Neural cell (in vitro differentiated cells): ENCODE results near the gene KRT27. TPM values are rescaled to one million over a fixed set of nuclear protein-coding genes. Genes with fewer than 3 reads are reported as not detected.

Source experiments
- H2AFZ ChIP-seq: fragments of 200-600, 300-800 bp; sonication (generic), shearing (Covaris generic); 2 replicates; pipeline ENCODE4 v1.6.0; 2014; ENCODE audit warnings: low read depth, mild to moderate bottlenecking, antibody characterized with exemption, low read length, moderate library complexity
- H3F3A ChIP-seq: fragments of 200-600 bp; shearing (Covaris generic); 2 replicates; pipeline ENCODE4 v1.6.1; 2016; ENCODE audit warnings: mild to moderate bottlenecking, moderate library complexity, mixed read lengths, antibody characterized with exemption, low read length; ENCODE audit not compliant: insufficient read depth, poor library complexity, severe bottlenecking
- H3K27ac ChIP-seq: fragments of 200-600, 300-800 bp; sonication (generic), shearing (Covaris generic); 2 replicates; pipeline ENCODE4 v1.5.1; 2014; ENCODE audit warnings: mild to moderate bottlenecking, low read length, moderate library complexity
- H3K27me3 ChIP-seq: fragments of 300-800, 200-600 bp; sonication (generic), shearing (Covaris generic); 2 replicates; pipeline ENCODE4 v1.6.0; 2014; ENCODE audit warnings: mild to moderate bottlenecking, low read depth, low read length, moderate library complexity; ENCODE audit not compliant: insufficient read depth
- H3K36me3 ChIP-seq: fragments of 300-800, 200-600 bp; sonication (generic), shearing (Covaris generic); 2 replicates; pipeline ENCODE4 v1.5.1; 2014; ENCODE audit warnings: mild to moderate bottlenecking, antibody characterized with exemption, low read length, moderate library complexity; ENCODE audit not compliant: insufficient read depth
- H3K4me2 ChIP-seq: fragments of 300-800, 200-600 bp; sonication (generic), shearing (Covaris generic); 2 replicates; pipeline ENCODE4 v1.6.0; 2014; ENCODE audit warnings: mild to moderate bottlenecking, low read length
- H3K4me3 ChIP-seq: fragments of 300-800, 200-600 bp; sonication (generic), shearing (Covaris generic); 2 replicates; pipeline ENCODE4 v1.5.1; 2014; ENCODE audit warnings: mild to moderate bottlenecking, low read length, moderate library complexity
- H3K79me2 ChIP-seq: fragments of 200-600 bp; shearing (Covaris generic); replicated peaks from 2 replicates; pipeline ENCODE4 v1.6.0; 2014; ENCODE audit warnings: mild to moderate bottlenecking, low read length, moderate library complexity; ENCODE audit not compliant: insufficient read depth
- H3K9ac ChIP-seq: fragments of 300-800, 200-600 bp; sonication (generic), shearing (Covaris generic); 2 replicates; pipeline ENCODE4 v1.6.1; 2016; ENCODE audit warnings: mild to moderate bottlenecking, low read length, mixed read lengths
- H3K9me2 ChIP-seq: fragments of 200-600 bp; shearing (Covaris generic); 2 replicates; pipeline ENCODE4 v1.6.1; 2016; ENCODE audit warnings: mild to moderate bottlenecking, low read length, mixed read lengths; ENCODE audit not compliant: insufficient read depth
- H3K9me3 ChIP-seq: fragments of 200-600, 300-800 bp; sonication (generic), shearing (Covaris generic); 2 replicates; pipeline ENCODE4 v1.6.1; 2016; ENCODE audit warnings: mild to moderate bottlenecking, mixed run types, low read length, moderate library complexity, mixed read lengths
- H4K20me1 ChIP-seq: fragments of 200-600 bp; shearing (Covaris generic); 2 replicates; pipeline ENCODE4 v1.6.1; 2016; ENCODE audit warnings: mild to moderate bottlenecking, mixed run types; ENCODE audit not compliant: insufficient read depth
- EP300 ChIP-seq: fragments of 450-650 bp; conservative IDR thresholded peaks from 2 replicates; pipeline ENCODE4 v1.6.1; 2014; ENCODE audit warnings: antibody characterized with exemption, mild to moderate bottlenecking, moderate library complexity; ENCODE audit not compliant: poor library complexity, severe bottlenecking
- EZH2 ChIP-seq: fragments of 200-600, 300-800 bp; shearing (Covaris generic), sonication (generic); IDR thresholded peaks from 2 replicates; pipeline ENCODE4 v1.6.1; 2014; ENCODE audit warnings: antibody characterized with exemption, low read length, borderline replicate concordance, mild to moderate bottlenecking; ENCODE audit not compliant: insufficient read depth, poor library complexity, severe bottlenecking
- MXI1 ChIP-seq: fragments of 450-650 bp; conservative IDR thresholded peaks from 2 replicates; pipeline ENCODE4 v1.6.1; 2014; ENCODE audit warnings: antibody characterized with exemption, mild to moderate bottlenecking; ENCODE audit not compliant: poor library complexity, severe bottlenecking
- POLR2AphosphoS5 ChIP-seq: IDR thresholded peaks from 2 replicates; pipeline ENCODE4 v1.6.1; 2012
- RAD21 ChIP-seq: fragments of 450-650 bp; conservative IDR thresholded peaks from 2 replicates; pipeline ENCODE4 v1.6.1; 2014; ENCODE audit warnings: antibody characterized with exemption, mild to moderate bottlenecking, moderate library complexity
- SMC3 ChIP-seq: fragments of 450-650 bp; conservative IDR thresholded peaks from 2 replicates; pipeline ENCODE4 v1.6.1; 2014; ENCODE audit warnings: antibody characterized with exemption, mild to moderate bottlenecking, moderate library complexity; ENCODE audit not compliant: poor library complexity
- TAF1 ChIP-seq: IDR thresholded peaks from 2 replicates; pipeline ENCODE4 v1.6.1; 2012; ENCODE audit warnings: low read depth
- polyA plus RNA-seq: library from polyadenylated mRNA; depleted of rRNA; stranded (reverse); fragments of >200 nt; gene quantifications from 2 replicates; pipeline ENCODE4 v1.2.3, GENCODE V29; 2014
- TF ChIP-seq, protein P1 (sequence below): IDR thresholded peaks from 2 replicates; pipeline ENCODE4 v1.6.1; 2012; ENCODE audit warnings: borderline replicate concordance
- TF ChIP-seq, protein P2 (sequence below): fragments of 450-650 bp; IDR thresholded peaks from 2 replicates; pipeline ENCODE4 v1.5.1; 2014; ENCODE audit warnings: antibody characterized with exemption, mild to moderate bottlenecking, moderate library complexity; ENCODE audit not compliant: poor library complexity, severe bottlenecking

KRT27 gene
- polyA plus RNA-seq, 1 donor from 2014 or later, result not detected

DNA sequence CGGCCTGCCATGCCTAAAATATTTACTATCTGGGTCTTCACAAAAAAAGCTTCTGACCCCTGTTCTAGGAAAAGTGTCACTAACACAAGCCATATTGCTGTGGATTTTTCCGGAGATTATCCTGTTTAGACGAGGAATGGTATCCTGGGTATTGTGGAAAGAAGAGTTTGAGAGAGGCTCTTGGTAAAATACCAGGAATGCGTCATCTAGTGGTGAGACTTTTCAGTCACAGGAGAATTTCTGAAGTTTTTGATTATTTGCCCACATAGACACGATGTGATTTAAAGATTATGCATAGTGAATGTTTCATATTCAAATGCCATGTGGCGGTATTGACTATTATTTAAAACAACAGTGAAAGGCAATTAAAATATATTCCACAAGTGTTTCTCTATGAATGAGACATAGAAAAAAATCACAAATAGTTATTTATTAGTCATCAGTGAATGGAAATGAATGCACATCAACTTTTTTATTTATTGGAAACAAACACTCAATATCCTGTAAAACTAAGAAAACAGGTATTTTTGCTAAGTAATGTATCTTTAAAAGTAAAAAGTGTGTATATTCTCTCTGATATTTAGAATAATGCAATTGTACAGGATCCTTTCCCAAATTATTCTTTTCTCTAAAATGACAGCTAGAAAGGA lies 9.6 kb upstream of the KRT27 start:
- TF ChIP-seq, protein P1, sequence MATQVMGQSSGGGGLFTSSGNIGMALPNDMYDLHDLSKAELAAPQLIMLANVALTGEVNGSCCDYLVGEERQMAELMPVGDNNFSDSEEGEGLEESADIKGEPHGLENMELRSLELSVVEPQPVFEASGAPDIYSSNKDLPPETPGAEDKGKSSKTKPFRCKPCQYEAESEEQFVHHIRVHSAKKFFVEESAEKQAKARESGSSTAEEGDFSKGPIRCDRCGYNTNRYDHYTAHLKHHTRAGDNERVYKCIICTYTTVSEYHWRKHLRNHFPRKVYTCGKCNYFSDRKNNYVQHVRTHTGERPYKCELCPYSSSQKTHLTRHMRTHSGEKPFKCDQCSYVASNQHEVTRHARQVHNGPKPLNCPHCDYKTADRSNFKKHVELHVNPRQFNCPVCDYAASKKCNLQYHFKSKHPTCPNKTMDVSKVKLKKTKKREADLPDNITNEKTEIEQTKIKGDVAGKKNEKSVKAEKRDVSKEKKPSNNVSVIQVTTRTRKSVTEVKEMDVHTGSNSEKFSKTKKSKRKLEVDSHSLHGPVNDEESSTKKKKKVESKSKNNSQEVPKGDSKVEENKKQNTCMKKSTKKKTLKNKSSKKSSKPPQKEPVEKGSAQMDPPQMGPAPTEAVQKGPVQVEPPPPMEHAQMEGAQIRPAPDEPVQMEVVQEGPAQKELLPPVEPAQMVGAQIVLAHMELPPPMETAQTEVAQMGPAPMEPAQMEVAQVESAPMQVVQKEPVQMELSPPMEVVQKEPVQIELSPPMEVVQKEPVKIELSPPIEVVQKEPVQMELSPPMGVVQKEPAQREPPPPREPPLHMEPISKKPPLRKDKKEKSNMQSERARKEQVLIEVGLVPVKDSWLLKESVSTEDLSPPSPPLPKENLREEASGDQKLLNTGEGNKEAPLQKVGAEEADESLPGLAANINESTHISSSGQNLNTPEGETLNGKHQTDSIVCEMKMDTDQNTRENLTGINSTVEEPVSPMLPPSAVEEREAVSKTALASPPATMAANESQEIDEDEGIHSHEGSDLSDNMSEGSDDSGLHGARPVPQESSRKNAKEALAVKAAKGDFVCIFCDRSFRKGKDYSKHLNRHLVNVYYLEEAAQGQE, result no peak
- TF ChIP-seq MXI1 (no peak), POLR2AphosphoS5 (no peak), SMC3 (peak; percentile 53), TAF1 (no peak), RAD21 (peak; percentile 36), EP300 (no peak), EZH2 (no peak)
- TF ChIP-seq, protein P2, sequence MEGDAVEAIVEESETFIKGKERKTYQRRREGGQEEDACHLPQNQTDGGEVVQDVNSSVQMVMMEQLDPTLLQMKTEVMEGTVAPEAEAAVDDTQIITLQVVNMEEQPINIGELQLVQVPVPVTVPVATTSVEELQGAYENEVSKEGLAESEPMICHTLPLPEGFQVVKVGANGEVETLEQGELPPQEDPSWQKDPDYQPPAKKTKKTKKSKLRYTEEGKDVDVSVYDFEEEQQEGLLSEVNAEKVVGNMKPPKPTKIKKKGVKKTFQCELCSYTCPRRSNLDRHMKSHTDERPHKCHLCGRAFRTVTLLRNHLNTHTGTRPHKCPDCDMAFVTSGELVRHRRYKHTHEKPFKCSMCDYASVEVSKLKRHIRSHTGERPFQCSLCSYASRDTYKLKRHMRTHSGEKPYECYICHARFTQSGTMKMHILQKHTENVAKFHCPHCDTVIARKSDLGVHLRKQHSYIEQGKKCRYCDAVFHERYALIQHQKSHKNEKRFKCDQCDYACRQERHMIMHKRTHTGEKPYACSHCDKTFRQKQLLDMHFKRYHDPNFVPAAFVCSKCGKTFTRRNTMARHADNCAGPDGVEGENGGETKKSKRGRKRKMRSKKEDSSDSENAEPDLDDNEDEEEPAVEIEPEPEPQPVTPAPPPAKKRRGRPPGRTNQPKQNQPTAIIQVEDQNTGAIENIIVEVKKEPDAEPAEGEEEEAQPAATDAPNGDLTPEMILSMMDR, result peak; percentile 48
- no peaks in the 10 kb centered on the region for H3K9me2 ChIP-seq
- H3K4me2 ChIP-seq, result no peak overlapping the region
- no peaks in the 10 kb centered on the region for H3K36me3 ChIP-seq
- no peaks in the 10 kb centered on the region for H3K9me3 ChIP-seq
- H3K27ac ChIP-seq, result no peak overlapping the region
- H3K4me3 ChIP-seq, result no peak overlapping the region
- no peak overlapping the region for H3K9ac ChIP-seq
- H3F3A ChIP-seq, result no peaks in the 10 kb centered on the region
- H3K27me3 ChIP-seq, result no peaks in the 10 kb centered on the region
- H2AFZ ChIP-seq, result no peak overlapping the region
- H4K20me1 ChIP-seq, result no peaks in the 10 kb centered on the region
- no peaks in the 10 kb centered on the region for H3K79me2 ChIP-seq

DNA sequence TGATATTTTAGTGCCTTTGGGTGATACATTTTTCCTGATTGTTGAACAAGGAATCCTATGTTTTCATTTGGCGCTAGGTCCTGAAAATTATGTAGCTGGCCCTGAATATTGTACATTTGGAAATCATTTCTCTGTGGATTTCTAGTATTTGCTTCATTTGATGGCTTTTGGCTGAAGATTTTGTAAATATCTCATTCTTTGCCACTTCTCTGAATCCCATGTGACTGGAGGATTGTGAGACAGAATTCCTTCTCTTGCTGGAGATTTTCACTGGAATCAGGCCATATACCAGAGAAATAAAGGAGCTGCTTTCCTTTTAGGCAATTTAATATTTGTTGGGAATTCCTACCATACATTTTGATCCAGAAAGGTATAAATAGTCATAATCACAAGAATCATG lies 8.8 kb upstream of the KRT27 start:
- Histone ChIP-seq H3K9me2 (no peaks in the 10 kb centered on the region), H3K27me3 (no peaks in the 10 kb centered on the region), H3K4me3 (no peak overlapping the region), H3K9me3 (no peaks in the 10 kb centered on the region), H3K4me2 (no peak overlapping the region), H3K27ac (no peak overlapping the region), H4K20me1 (no peaks in the 10 kb centered on the region), H2AFZ (no peak overlapping the region), H3F3A (no peaks in the 10 kb centered on the region), H3K36me3 (no peaks in the 10 kb centered on the region), H3K9ac (no peak overlapping the region), H3K79me2 (no peaks in the 10 kb centered on the region)
- no peak for TF ChIP-seq EZH2
- no peak for TF ChIP-seq POLR2AphosphoS5
- TF ChIP-seq, protein P2, result no peak
- TF ChIP-seq EP300, result no peak
- no peak for TF ChIP-seq TAF1
